ENCODE data around the gene YWHAH. TPM values are rescaled to one million over a fixed set of nuclear protein-coding genes. Genes with fewer than 3 reads are reported as not detected.

YWHAH gene
- total and polyA plus RNA-seq, 4 donors, result 50.1 to 151 (median 90.0) TPM

DNA sequence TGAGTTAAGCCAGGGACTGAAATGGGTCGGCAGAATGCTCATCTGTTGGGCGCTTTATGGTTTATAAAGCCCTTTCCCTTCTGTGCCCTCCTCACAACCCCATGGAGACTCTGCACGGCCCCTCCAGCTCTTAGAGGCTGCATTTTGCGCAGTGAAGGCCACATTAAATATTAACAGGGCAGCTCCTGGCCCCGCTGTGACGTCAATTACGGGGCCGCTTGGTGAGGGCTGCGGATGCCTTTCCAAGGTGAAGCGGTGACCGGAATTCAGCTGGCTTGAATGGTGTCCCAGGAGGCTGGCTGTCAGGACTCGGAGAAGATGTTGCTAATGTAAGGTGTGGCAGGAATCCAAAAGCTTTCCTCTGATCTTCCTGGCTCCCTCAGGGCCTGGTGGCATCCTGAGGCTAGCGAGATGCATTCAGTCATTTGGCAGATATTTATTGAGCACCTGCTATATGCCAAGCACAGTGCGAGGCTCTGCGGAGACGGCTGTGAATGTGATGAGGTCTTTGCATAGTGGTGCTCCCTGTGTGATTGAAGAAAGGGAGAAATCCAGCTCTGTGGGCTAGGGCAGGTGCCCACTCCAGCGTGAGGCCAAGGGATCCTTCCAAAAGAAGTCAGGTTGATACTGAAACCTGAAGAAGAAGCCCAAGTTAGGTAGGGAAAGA is 10.4 kb upstream of the YWHAH start:
- TF ChIP-seq, protein P1, sequence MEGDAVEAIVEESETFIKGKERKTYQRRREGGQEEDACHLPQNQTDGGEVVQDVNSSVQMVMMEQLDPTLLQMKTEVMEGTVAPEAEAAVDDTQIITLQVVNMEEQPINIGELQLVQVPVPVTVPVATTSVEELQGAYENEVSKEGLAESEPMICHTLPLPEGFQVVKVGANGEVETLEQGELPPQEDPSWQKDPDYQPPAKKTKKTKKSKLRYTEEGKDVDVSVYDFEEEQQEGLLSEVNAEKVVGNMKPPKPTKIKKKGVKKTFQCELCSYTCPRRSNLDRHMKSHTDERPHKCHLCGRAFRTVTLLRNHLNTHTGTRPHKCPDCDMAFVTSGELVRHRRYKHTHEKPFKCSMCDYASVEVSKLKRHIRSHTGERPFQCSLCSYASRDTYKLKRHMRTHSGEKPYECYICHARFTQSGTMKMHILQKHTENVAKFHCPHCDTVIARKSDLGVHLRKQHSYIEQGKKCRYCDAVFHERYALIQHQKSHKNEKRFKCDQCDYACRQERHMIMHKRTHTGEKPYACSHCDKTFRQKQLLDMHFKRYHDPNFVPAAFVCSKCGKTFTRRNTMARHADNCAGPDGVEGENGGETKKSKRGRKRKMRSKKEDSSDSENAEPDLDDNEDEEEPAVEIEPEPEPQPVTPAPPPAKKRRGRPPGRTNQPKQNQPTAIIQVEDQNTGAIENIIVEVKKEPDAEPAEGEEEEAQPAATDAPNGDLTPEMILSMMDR (IDR thresholded peaks at IDR 0.05; ENCODE audit: control extremely low read depth, extremely low read depth), result no peak
- H3K27ac ChIP-seq (ENCODE audit: low read depth in 1 of 2, low read length in 1 of 2), result no peak overlapping the region
- no peak for ATAC-seq (ENCODE audit: insufficient read depth, low FRiP score)
- no peak overlapping the region for H3K9ac ChIP-seq (ENCODE audit: insufficient read depth in 1 of 2, low read length in 2 of 2)
- H3K4me3 ChIP-seq, result no peak overlapping the region
- no peak for DNase-seq
- no peaks in the 10 kb centered on the region for H3K36me3 ChIP-seq (ENCODE audit: control insufficient read depth in 4 of 4, insufficient read depth in 4 of 4, low read length in 4 of 4)
- no peaks in the 10 kb centered on the region for H3K9me3 ChIP-seq (ENCODE audit: control insufficient read depth in 4 of 4, insufficient read depth in 3 of 4, low read length in 3 of 4)
- WGBS, 2 donors, result 92 to 97% methylated on average over 17 of the region's 17 CpGs
- H3K27me3 ChIP-seq (ENCODE audit: control insufficient read depth in 3 of 3, insufficient read depth in 3 of 3, low read length in 2 of 3), result no peaks in the 10 kb centered on the region
- H3K4me1 ChIP-seq (ENCODE audit: control insufficient read depth in 5 of 5, insufficient read depth in 5 of 5, low read length in 5 of 5), result peaks cover 0 to 8% (median 6%) of the 10 kb centered on the region in 5 donors

DNA sequence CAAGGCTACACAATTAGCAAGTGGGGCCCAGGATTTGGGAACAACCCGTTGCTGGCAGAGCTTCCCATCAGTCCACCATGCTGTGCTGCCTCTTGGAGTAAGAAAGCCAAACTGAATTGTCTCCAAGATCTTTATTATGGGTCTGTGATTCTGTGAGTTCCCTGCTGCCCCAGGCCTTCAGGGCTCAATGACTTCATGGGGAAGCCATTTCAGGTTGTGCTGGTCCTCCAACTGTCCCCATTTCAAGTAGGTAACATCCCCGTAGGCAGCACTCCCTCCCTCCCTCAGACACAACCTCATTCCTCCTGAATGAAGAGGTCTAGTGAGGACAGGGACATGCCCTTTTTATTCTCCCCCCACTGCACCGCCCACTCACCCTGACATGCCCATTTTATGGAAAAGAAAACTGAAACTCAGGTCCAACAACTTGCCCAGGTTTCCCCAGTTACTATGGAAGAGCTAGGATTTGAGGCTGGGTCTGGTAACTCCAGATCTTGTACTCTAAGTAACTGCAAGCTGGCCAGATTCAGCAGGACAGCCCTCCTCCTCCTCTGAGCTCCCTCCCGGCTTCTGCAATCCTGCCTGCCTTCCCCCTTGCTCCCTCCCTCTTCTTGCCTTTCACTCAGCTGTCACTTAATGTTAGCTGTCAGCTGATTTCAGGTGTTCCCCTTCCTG is 8.2 kb upstream of the YWHAH start:
- no peak for DNase-seq
- no peaks in the 10 kb centered on the region for H3K9me3 ChIP-seq (ENCODE audit: control insufficient read depth in 4 of 4, insufficient read depth in 3 of 4, low read length in 3 of 4)

DNA sequence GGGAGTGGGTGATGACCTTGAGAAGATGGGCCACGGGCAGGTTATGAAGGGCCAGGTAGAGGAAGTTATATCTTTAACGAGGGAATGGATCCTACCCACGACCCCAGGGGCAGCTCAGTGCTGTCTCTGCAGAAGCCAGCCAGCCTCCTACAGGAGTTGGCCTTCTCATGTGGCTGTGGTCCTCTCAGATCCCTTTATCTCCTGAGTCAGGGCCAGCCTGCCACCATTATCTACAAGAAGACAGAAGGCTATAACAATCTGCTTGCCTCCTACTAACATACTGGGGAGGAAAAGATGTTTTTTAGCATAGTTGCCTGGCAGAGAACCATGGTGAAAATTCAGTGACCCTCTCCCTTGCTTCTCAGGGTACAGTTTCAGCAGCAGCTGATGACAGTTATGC is 7.0 kb upstream of the YWHAH start:
- ATAC-seq (ENCODE audit: insufficient read depth, low FRiP score), result no peak
- TF ChIP-seq, protein P1 (IDR thresholded peaks at IDR 0.05; ENCODE audit: control extremely low read depth, extremely low read depth), result no peak
- peaks cover 0 to 2% (median 0%) of the 10 kb centered on the region in 5 donors for H3K4me1 ChIP-seq (ENCODE audit: control insufficient read depth in 5 of 5, insufficient read depth in 5 of 5, low read length in 5 of 5)
- no peak overlapping the region for H3K27ac ChIP-seq (ENCODE audit: low read depth in 1 of 2, low read length in 1 of 2)
- DNase-seq, result no peak
- no peak overlapping the region for H3K9ac ChIP-seq (ENCODE audit: insufficient read depth in 1 of 2, low read length in 2 of 2)
- H3K4me3 ChIP-seq, result no peak overlapping the region
- H3K27me3 ChIP-seq (ENCODE audit: control insufficient read depth in 3 of 3, insufficient read depth in 3 of 3, low read length in 2 of 3), result no peaks in the 10 kb centered on the region
- H3K36me3 ChIP-seq (ENCODE audit: control insufficient read depth in 4 of 4, insufficient read depth in 4 of 4, low read length in 4 of 4), result no peaks in the 10 kb centered on the region
- H3K9me3 ChIP-seq (ENCODE audit: control insufficient read depth in 4 of 4, insufficient read depth in 3 of 4, low read length in 3 of 4), result no peaks in the 10 kb centered on the region
- WGBS, 2 donors, result 78 to 85% methylated on average over 3 of the region's 3 CpGs

More for the DNA sequence above, 8.2 kb upstream of the YWHAH start:
- TF ChIP-seq, protein P1 (IDR thresholded peaks at IDR 0.05; ENCODE audit: control extremely low read depth, extremely low read depth), result no peak
- H3K36me3 ChIP-seq (ENCODE audit: control insufficient read depth in 4 of 4, insufficient read depth in 4 of 4, low read length in 4 of 4), result no peaks in the 10 kb centered on the region
- peaks cover 0 to 2% (median 0%) of the 10 kb centered on the region in 5 donors for H3K4me1 ChIP-seq (ENCODE audit: control insufficient read depth in 5 of 5, insufficient read depth in 5 of 5, low read length in 5 of 5)
- H3K27me3 ChIP-seq (ENCODE audit: control insufficient read depth in 3 of 3, insufficient read depth in 3 of 3, low read length in 2 of 3), result no peaks in the 10 kb centered on the region
- 67 to 68% methylated on average over 4 of the region's 4 CpGs for WGBS, 2 donors
- H3K27ac ChIP-seq (ENCODE audit: low read depth in 1 of 2, low read length in 1 of 2), result no peak overlapping the region
- H3K9ac ChIP-seq (ENCODE audit: insufficient read depth in 1 of 2, low read length in 2 of 2), result no peak overlapping the region
- no peak for ATAC-seq (ENCODE audit: insufficient read depth, low FRiP score)
- H3K4me3 ChIP-seq, result no peak overlapping the region

Measured in lung (tissue), 12 donors.